ENCODE measurements around the gene LMX1B. TPM values are rescaled to one million over a fixed set of nuclear protein-coding genes. Genes with fewer than 3 reads are reported as not detected.

Gene LMX1B
- total RNA-seq, 1 experiment from 2014 or later: 0.55 TPM

- POLR2A ChIA-PET (ENCODE audit: unreplicated experiment): no interaction called here
- intact Hi-C loops (cut with micrococcal nuclease): no loop called here
- peak; percentile 65 for ATAC-seq
- Histone ChIP-seq H3K4me1 (ENCODE audit: insufficient read depth, low read length) (peaks cover 22% of the 10 kb centered on the region), H3K9ac (ENCODE audit: low read length) (peak overlapping the region; percentile 12; the same call in 1 of the 2 replicates), H2AFZ (ENCODE audit: low read length) (no peak overlapping the region), H3F3A (ENCODE audit: low read length, unreplicated experiment) (no peaks in the 10 kb centered on the region), H3K79me2 (ENCODE audit: low read length) (no peaks in the 10 kb centered on the region), H3K36me3 (ENCODE audit: low read depth, low read length) (no peaks in the 10 kb centered on the region), H3K27me3 (ENCODE audit: low read length) (no peaks in the 10 kb centered on the region), H3K4me2 (ENCODE audit: low read length) (peak overlapping the region; percentile 66), H4K20me1 (ENCODE audit: low read length) (no peaks in the 10 kb centered on the region), H3K27ac (ENCODE audit: low read length) (peak overlapping the region; percentile 82), H3K9me2 (replicated peaks; ENCODE audit: low read length) (no peaks in the 10 kb centered on the region), H3K9me3 (ENCODE audit: low read length) (no peaks in the 10 kb centered on the region), H3K4me3 (ENCODE audit: low read length) (no peak overlapping the region)
- no TSS peak for BruUV-seq (replicated peaks)
- TF ChIP-seq, protein P1, sequence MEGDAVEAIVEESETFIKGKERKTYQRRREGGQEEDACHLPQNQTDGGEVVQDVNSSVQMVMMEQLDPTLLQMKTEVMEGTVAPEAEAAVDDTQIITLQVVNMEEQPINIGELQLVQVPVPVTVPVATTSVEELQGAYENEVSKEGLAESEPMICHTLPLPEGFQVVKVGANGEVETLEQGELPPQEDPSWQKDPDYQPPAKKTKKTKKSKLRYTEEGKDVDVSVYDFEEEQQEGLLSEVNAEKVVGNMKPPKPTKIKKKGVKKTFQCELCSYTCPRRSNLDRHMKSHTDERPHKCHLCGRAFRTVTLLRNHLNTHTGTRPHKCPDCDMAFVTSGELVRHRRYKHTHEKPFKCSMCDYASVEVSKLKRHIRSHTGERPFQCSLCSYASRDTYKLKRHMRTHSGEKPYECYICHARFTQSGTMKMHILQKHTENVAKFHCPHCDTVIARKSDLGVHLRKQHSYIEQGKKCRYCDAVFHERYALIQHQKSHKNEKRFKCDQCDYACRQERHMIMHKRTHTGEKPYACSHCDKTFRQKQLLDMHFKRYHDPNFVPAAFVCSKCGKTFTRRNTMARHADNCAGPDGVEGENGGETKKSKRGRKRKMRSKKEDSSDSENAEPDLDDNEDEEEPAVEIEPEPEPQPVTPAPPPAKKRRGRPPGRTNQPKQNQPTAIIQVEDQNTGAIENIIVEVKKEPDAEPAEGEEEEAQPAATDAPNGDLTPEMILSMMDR (conservative IDR thresholded peaks at IDR 0.05; ENCODE audit: low read depth, low read length): peak; percentile 39; the same call in 1 of the 2 replicates
- no peak for TF ChIP-seq EZH2 (IDR thresholded peaks at IDR 0.05; ENCODE audit: low read length, unreplicated experiment)
- CTCF ChIA-PET: no interaction called here
- DNase-seq: peak; percentile 79
Observed at GRCh38 chr9:126661521-126662251, 48.0 kb downstream of the LMX1B start.

GRCh38 chr9:126663661-126664072, 49.9 kb downstream of the LMX1B start:
- DNase-seq: no peak
- no peak for ATAC-seq
- H2AFZ ChIP-seq (ENCODE audit: low read length): no peak overlapping the region
- H3K4me2 ChIP-seq (ENCODE audit: low read length): no peak overlapping the region
- no peaks in the 10 kb centered on the region for H3K27me3 ChIP-seq (ENCODE audit: low read length)
- TF ChIP-seq EZH2 (IDR thresholded peaks at IDR 0.05; ENCODE audit: low read length, unreplicated experiment) (no peak), EZH2phosphoT487 (IDR thresholded peaks at IDR 0.05; ENCODE audit: borderline replicate concordance, low read length) (no peak)
- TF ChIP-seq, protein P1 (conservative IDR thresholded peaks at IDR 0.05; ENCODE audit: low read depth, low read length): no peak
- no TSS peak for BruUV-seq (replicated peaks)
- no peak overlapping the region for H3K4me3 ChIP-seq (ENCODE audit: low read length)
- H3K27ac ChIP-seq (ENCODE audit: low read length): no peak overlapping the region
- H3K36me3 ChIP-seq (ENCODE audit: low read depth, low read length): no peaks in the 10 kb centered on the region
- intact Hi-C loops (cut with micrococcal nuclease): no loop called here
- H3F3A ChIP-seq (ENCODE audit: low read length, unreplicated experiment): no peaks in the 10 kb centered on the region
- H3K9me2 ChIP-seq (replicated peaks; ENCODE audit: low read length): no peaks in the 10 kb centered on the region
- H3K4me1 ChIP-seq (ENCODE audit: insufficient read depth, low read length): peaks cover 22% of the 10 kb centered on the region
- H3K9me3 ChIP-seq (ENCODE audit: low read length): no peaks in the 10 kb centered on the region
- H3K9ac ChIP-seq (ENCODE audit: low read length): no peak overlapping the region
- CTCF ChIA-PET: no interaction called here
- H4K20me1 ChIP-seq (ENCODE audit: low read length): no peaks in the 10 kb centered on the region
- H3K79me2 ChIP-seq (ENCODE audit: low read length): no peaks in the 10 kb centered on the region
- POLR2A ChIA-PET (ENCODE audit: unreplicated experiment): no interaction called here

DNA sequence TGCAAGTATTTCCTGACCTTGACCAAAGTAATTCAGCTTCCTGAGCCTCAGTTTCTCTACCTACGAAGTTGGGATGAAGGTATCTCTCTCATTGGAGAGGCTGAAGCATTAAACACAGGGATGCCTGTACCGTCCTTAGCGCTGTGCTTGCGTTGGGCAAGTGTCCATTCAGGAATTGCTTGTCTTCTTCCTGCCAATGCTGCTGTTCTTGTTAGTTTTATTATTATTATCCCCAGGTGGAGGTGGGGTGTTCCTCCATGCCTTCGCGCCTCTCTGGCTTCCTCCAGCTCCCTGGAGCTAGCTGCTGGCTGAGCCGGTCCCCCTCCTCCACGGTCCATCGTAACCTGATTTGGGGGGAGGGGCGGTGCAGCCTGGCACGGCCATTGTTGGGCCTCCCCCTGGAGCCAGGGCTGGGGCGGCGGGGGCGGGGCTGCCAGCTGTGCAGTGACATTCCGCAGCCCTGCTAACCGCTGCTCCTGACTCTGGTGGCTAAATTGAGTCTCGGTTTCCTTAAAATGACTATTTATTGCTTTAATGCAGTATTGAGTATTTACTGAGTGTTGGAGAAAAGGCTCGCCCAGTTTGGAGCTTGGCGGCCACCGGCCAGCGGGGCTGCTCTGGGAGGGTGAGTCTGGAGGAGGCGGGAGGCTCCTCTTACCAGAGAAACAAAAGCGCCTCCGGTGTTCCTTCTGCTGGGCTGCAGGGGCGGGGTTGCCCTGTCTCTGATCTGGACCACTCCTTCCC, 51.3 kb downstream of the LMX1B start:
- Histone ChIP-seq H2AFZ (ENCODE audit: low read length) (no peak overlapping the region), H3K36me3 (ENCODE audit: low read depth, low read length) (no peaks in the 10 kb centered on the region), H3K4me2 (ENCODE audit: low read length) (no peak overlapping the region), H3K79me2 (ENCODE audit: low read length) (no peaks in the 10 kb centered on the region), H3K9me2 (replicated peaks; ENCODE audit: low read length) (no peaks in the 10 kb centered on the region), H3K4me3 (ENCODE audit: low read length) (no peak overlapping the region), H3K9ac (ENCODE audit: low read length) (no peak overlapping the region), H4K20me1 (ENCODE audit: low read length) (no peaks in the 10 kb centered on the region), H3K27ac (ENCODE audit: low read length) (no peak overlapping the region), H3K4me1 (ENCODE audit: insufficient read depth, low read length) (peaks cover 22% of the 10 kb centered on the region), H3K9me3 (ENCODE audit: low read length) (no peaks in the 10 kb centered on the region), H3K27me3 (ENCODE audit: low read length) (no peaks in the 10 kb centered on the region), H3F3A (ENCODE audit: low read length, unreplicated experiment) (no peaks in the 10 kb centered on the region)
- intact Hi-C loops (cut with micrococcal nuclease): no loop called here
- BruUV-seq (replicated peaks): no TSS peak
- POLR2A ChIA-PET (ENCODE audit: unreplicated experiment): interaction anchor here (0.6 kb wide), 1 partner anchor 378 kb away, joined by 3 read pairs; no protein-coding TSS in a partner anchor
- ATAC-seq: no peak
- TF ChIP-seq EZH2 (IDR thresholded peaks at IDR 0.05; ENCODE audit: low read length, unreplicated experiment) (no peak), EZH2phosphoT487 (IDR thresholded peaks at IDR 0.05; ENCODE audit: borderline replicate concordance, low read length) (no peak)
- TF ChIP-seq, protein P1 (conservative IDR thresholded peaks at IDR 0.05; ENCODE audit: low read depth, low read length): no peak
- CTCF ChIA-PET: no interaction called here
- no peak for DNase-seq
